ENCODE data around the gene RAB3GAP1. TPM values are rescaled to one million over a fixed set of nuclear protein-coding genes. Genes with fewer than 3 reads are reported as not detected.

RAB3GAP1 gene
- total and polyA plus RNA-seq, 7 donors, result 24.5 to 52.7 (median 38.5) TPM

GRCh38 chr2:135218426-135218825 is 166.3 kb downstream of the RAB3GAP1 start:
- Histone ChIP-seq H3K27ac (no peak overlapping the region), H3K36me3 (ENCODE audit: insufficient read depth in 1 of 2, low read depth in 1 of 2) (peaks cover 2 to 8% of the 10 kb centered on the region in 2 donors), H3K4me3 (no peak overlapping the region), H3K9me3 (no peaks in the 10 kb centered on the region), H3K4me1 (no peaks in the 10 kb centered on the region), H3K27me3 (ENCODE audit: insufficient read depth in 3 of 3, low read length in 2 of 3) (no peaks in the 10 kb centered on the region)
- TF ChIP-seq CTCF (IDR thresholded peaks at IDR 0.05), result no peak
- WGBS, 3 donors, result 95 to 97% (median 97%) methylated on average over 2 of the region's 2 CpGs
- intact Hi-C loops (cut with DNase I), result no loop called here
- no peak for DNase-seq
- ATAC-seq, result no peak

GRCh38 chr2:135219226-135219625 is 167.1 kb downstream of the RAB3GAP1 start:
- intact Hi-C loops (cut with DNase I), result no loop called here
- H3K9me3 ChIP-seq, result no peaks in the 10 kb centered on the region
- no peak for ATAC-seq
- no peak overlapping the region for H3K27ac ChIP-seq
- H3K27me3 ChIP-seq (ENCODE audit: insufficient read depth in 3 of 3, low read length in 2 of 3), result no peaks in the 10 kb centered on the region
- H3K4me3 ChIP-seq, result no peak overlapping the region
- peaks cover 2 to 8% of the 10 kb centered on the region in 2 donors for H3K36me3 ChIP-seq (ENCODE audit: insufficient read depth in 1 of 2, low read depth in 1 of 2)
- TF ChIP-seq CTCF (IDR thresholded peaks at IDR 0.05), result no peak
- no peaks in the 10 kb centered on the region for H3K4me1 ChIP-seq
- 96 to 100% (median 96%) methylated on average over 1 of the region's 1 CpG for WGBS, 3 donors
- DNase-seq, result no peak

Other genes with a start within 250 kb of the RAB3GAP1 start
- gene ACMSD, start 213.7 kb upstream of the RAB3GAP1 start, total RNA-seq, result not detected
- gene ACMSD, start 213.7 kb upstream of the RAB3GAP1 start, polyA plus RNA-seq, result not detected
- 10 to 100 TPM; 12.7 to 19.2 (median 15.2) TPM for gene CCNT2, start 133.5 kb upstream of the RAB3GAP1 start, total RNA-seq
- gene CCNT2, start 133.5 kb upstream of the RAB3GAP1 start, polyA plus RNA-seq, result 10 to 100 TPM in 1 of 3 donors, 1 to 10 TPM in 2; 6.6 to 17.0 (median 8.6) TPM
- not detected for gene MAP3K19, start 4.8 kb upstream of the RAB3GAP1 start, total RNA-seq
- gene MAP3K19, start 4.8 kb upstream of the RAB3GAP1 start, polyA plus RNA-seq, result not detected